Left hindlimb (tissue), 1 donor: ENCODE data around the gene APOA5.
"Not testable (repeated sequence)": the region's sequence is repeated elsewhere in the genome, so short reads cannot be mapped to it uniquely, and the experiment has no call there.

ENCODE experiments used
- DNase-seq: peaks from one replicate; pipeline ENCODE4 v3.0.0-alpha.2; 2018

Gene APOA5

GRCh38 chr11:116772443-116773202 lies 19.1 kb downstream of the APOA5 start, which contains the start of gene BUD13:
Gene BUD13 (minus strand): TSS chr11:116772987. CDS start chr11:116772964, 23 bp downstream.
- peak; percentile 93 for DNase-seq

GRCh38 chr11:116771935-116772334 lies 19.7 kb downstream of the APOA5 start:
- no peak for DNase-seq

- no peak for DNase-seq
Measured at GRCh38 chr11:116762132-116762531, 29.5 kb downstream of the APOA5 start.

GRCh38 chr11:116756044-116756443 lies 35.6 kb downstream of the APOA5 start:
- DNase-seq: not testable (repeated sequence)

- DNase-seq: no peak
Measured at GRCh38 chr11:116750070-116750718, 41.5 kb downstream of the APOA5 start.

- DNase-seq: no peak
Measured at GRCh38 chr11:116742104-116742503, 49.6 kb downstream of the APOA5 start.

- DNase-seq: no peak
Measured at GRCh38 chr11:116740741-116741140, 50.9 kb downstream of the APOA5 start.
